ENCODE data around the gene GNAL.

GRCh38 chr18:11655606-11655932, 33.5 kb upstream of the GNAL start:
- TF ChIP-seq CTCF (IDR thresholded peaks at IDR 0.05; ENCODE audit: insufficient read depth, low read length, poor library complexity, severe bottlenecking) (no peak), EZH2phosphoT487 (conservative IDR thresholded peaks at IDR 0.05; ENCODE audit: low read length) (no peak)
